WTC11 (cell line): ENCODE data around the gene ZNF628. TPM values are rescaled to one million over a fixed set of nuclear protein-coding genes. Genes with fewer than 3 reads are reported as not detected.

Source experiments
- ATAC-seq: fragments of 200-7000 bp; cut with Tn5 transposase; 2 replicates; pipeline ENCODE4 v1.10.0; 2021; ENCODE audit warnings: mild to moderate bottlenecking, moderate library complexity
- CTCF ChIA-PET: fragments of 300-600 bp; sonication (Branson Sonifier 250); formaldehyde crosslinking; loops from one replicate; lab custom pipeline; 2021; ENCODE audit warnings: antibody characterized with exemption; lab: Charles Lee
- POLR2A ChIA-PET: fragments of 350-600 bp; sonication (Branson Sonifier 250); formaldehyde crosslinking; loops from one replicate; lab custom pipeline; 2021; ENCODE audit warnings: antibody characterized with exemption; lab: Charles Lee
- DNase-seq: peaks from one replicate; pipeline ENCODE4 v3.0.0; 2021; ENCODE audit warnings: low spot score
- H3K27ac Mint-ChIP-seq: 2 replicates; pipeline ENCODE4 v1.8.0; 2021; ENCODE audit warnings: mixed read lengths
- H3K27me3 Mint-ChIP-seq: 2 replicates; pipeline ENCODE4 v1.8.0; 2021; ENCODE audit warnings: low read depth, mild to moderate bottlenecking, moderate library complexity, mixed read lengths
- H3K36me3 Mint-ChIP-seq: 2 replicates; pipeline ENCODE4 v1.8.0; 2021; ENCODE audit warnings: mixed read lengths
- H3K4me1 Mint-ChIP-seq: 2 replicates; pipeline ENCODE4 v1.8.0; 2022; ENCODE audit warnings: mixed read lengths
- H3K4me3 Mint-ChIP-seq: 2 replicates; pipeline ENCODE4 v1.8.0; 2021; ENCODE audit warnings: mild to moderate bottlenecking, moderate library complexity, mixed read lengths
- H3K9me3 Mint-ChIP-seq: 2 replicates; pipeline ENCODE4 v1.8.0; 2021; ENCODE audit warnings: mixed read lengths
- FOXK1 ChIP-seq: sonication (generic); formaldehyde crosslinking; IDR thresholded peaks from 2 replicates; pipeline ENCODE4 v1.8.0; 2022; ENCODE audit warnings: mild to moderate bottlenecking, moderate library complexity, missing genetic modification reagents
- NFATC4 ChIP-seq: fragments of 250-450 bp; sonication (Bioruptor Pico); IDR thresholded peaks from 2 replicates; pipeline ENCODE4 v1.9.0; 2021; ENCODE audit warnings: mild to moderate bottlenecking
- NR1H2 ChIP-seq: sonication (generic); formaldehyde crosslinking; IDR thresholded peaks from 2 replicates; pipeline ENCODE4 v1.9.0; 2021; ENCODE audit warnings: mild to moderate bottlenecking, moderate library complexity, missing genetic modification reagents
- OVOL2 ChIP-seq: fragments of 250-450 bp; sonication (Bioruptor Pico); IDR thresholded peaks from 2 replicates; pipeline ENCODE4 v1.9.0; 2021; ENCODE audit warnings: mild to moderate bottlenecking, borderline replicate concordance
- TEAD1 ChIP-seq: sonication (generic); formaldehyde crosslinking; IDR thresholded peaks from 2 replicates; pipeline ENCODE4 v1.8.0; 2022; ENCODE audit warnings: mild to moderate bottlenecking, missing genetic modification reagents
- TP53 ChIP-seq: sonication (generic); formaldehyde crosslinking; IDR thresholded peaks from 2 replicates; pipeline ENCODE4 v1.8.1; 2023; ENCODE audit warnings: mild to moderate bottlenecking, missing genetic modification reagents
- ZNF232 ChIP-seq: sonication (generic); formaldehyde crosslinking; IDR thresholded peaks from 2 replicates; pipeline ENCODE4 v1.8.0; 2022; ENCODE audit warnings: mild to moderate bottlenecking, missing genetic modification reagents
- ZNF263 ChIP-seq: sonication (generic); formaldehyde crosslinking; IDR thresholded peaks from 2 replicates; pipeline ENCODE4 v1.8.1; 2022; ENCODE audit warnings: low read depth, mild to moderate bottlenecking, moderate library complexity, missing genetic modification reagents
- total RNA-seq: library from RNA; stranded (reverse); gene quantifications from 3 replicates; pipeline ENCODE4 v1.2.3, GENCODE V29; 2021
- TF ChIP-seq, protein P1 (sequence below): fragments of 250-450 bp; sonication (Bioruptor Pico); IDR thresholded peaks from 2 replicates; pipeline ENCODE4 v2.1.2; 2022; ENCODE audit warnings: mild to moderate bottlenecking, moderate library complexity
- TF ChIP-seq, protein P2 (sequence below): sonication (generic); formaldehyde crosslinking; IDR thresholded peaks from 2 replicates; pipeline ENCODE4 v1.8.0; 2022; ENCODE audit warnings: missing genetic modification reagents
- TF ChIP-seq, protein P3 (sequence below): sonication (generic); formaldehyde crosslinking; IDR thresholded peaks from 2 replicates; pipeline ENCODE4 v1.8.0; 2022; ENCODE audit warnings: mild to moderate bottlenecking, missing genetic modification reagents
- TF ChIP-seq, protein P4 (sequence below): fragments of 250-450 bp; sonication (Bioruptor Pico); IDR thresholded peaks from 2 replicates; pipeline ENCODE4 v1.8.0; 2021; ENCODE audit warnings: mild to moderate bottlenecking
- TF ChIP-seq, protein P5 (sequence below): fragments of 250-450 bp; sonication (Bioruptor Pico); IDR thresholded peaks from 2 replicates; pipeline ENCODE4 v1.9.0; 2021; ENCODE audit warnings: mild to moderate bottlenecking, borderline replicate concordance
- TF ChIP-seq, protein P6 (sequence below): sonication (generic); formaldehyde crosslinking; IDR thresholded peaks from 2 replicates; pipeline ENCODE4 v1.8.1; 2023; ENCODE audit warnings: mild to moderate bottlenecking, missing genetic modification reagents

Gene ZNF628
- total RNA-seq, 1 experiment from 2014 or later = 23.6 TPM

DNA sequence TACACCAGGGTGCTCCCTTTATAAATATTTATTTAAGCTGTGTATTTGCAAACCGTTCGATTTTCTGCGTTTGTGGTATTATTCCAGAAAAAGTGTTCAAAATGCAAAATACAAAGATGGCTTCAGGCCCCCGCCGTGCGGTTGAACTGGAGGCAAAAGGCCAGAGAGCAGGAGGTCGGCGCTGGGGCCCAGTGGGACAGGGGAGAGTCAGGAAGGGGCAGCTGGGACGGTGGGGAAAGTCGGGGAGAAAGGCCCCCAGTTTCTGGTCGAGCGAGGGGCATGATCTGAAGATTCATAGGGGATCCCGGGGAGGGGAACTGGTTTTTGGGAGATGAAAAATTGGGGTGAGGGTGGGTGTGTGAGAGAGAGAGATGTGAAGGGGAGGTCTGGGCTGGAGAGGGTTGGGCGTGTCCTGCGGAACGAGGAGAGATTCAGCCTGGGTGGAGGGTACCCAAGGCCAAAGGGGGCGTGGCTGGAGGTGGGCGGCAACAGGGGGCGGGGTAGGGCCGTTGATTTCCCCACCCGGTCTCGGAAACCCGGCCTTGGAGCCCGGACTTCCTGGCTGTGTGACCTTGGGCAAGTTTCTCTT lies 15.7 kb upstream of the ZNF628 start:
- H3K36me3 Mint-ChIP-seq = peaks cover 8% of the 10 kb centered on the region; the same call in 1 of the 2 replicates
- peaks cover 13% of the 10 kb centered on the region for H3K27me3 Mint-ChIP-seq
- no peaks in the 10 kb centered on the region for H3K9me3 Mint-ChIP-seq
- DNase-seq (peak; percentile 97), ATAC-seq (peak; percentile 56)
- CTCF ChIA-PET = interaction anchor here (2.7 kb wide), 1 partner anchor 44 kb away, joined by 19 read pairs; no protein-coding TSS in a partner anchor
- H3K4me1 Mint-ChIP-seq = peaks cover 40% of the 10 kb centered on the region
- H3K4me3 Mint-ChIP-seq = peak overlapping the region; percentile 84
- POLR2A ChIA-PET = no interaction called here
- H3K27ac Mint-ChIP-seq = peak overlapping the region; percentile 93
- no peak for TF ChIP-seq TEAD1 (CRISPR knock-in tag)
- TF ChIP-seq OVOL2 (CRISPR knock-in tag) = no peak
- TF ChIP-seq, protein P1, sequence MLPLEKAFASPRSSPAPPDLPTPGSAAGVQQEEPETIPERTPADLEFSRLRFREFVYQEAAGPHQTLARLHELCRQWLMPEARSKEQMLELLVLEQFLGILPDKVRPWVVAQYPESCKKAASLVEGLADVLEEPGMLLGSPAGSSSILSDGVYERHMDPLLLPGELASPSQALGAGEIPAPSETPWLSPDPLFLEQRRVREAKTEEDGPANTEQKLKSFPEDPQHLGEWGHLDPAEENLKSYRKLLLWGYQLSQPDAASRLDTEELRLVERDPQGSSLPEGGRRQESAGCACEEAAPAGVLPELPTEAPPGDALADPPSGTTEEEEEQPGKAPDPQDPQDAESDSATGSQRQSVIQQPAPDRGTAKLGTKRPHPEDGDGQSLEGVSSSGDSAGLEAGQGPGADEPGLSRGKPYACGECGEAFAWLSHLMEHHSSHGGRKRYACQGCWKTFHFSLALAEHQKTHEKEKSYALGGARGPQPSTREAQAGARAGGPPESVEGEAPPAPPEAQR (CRISPR knock-in tag) = no peak
- TF ChIP-seq NR1H2 (CRISPR knock-in tag) = no peak
- TF ChIP-seq, protein P2, sequence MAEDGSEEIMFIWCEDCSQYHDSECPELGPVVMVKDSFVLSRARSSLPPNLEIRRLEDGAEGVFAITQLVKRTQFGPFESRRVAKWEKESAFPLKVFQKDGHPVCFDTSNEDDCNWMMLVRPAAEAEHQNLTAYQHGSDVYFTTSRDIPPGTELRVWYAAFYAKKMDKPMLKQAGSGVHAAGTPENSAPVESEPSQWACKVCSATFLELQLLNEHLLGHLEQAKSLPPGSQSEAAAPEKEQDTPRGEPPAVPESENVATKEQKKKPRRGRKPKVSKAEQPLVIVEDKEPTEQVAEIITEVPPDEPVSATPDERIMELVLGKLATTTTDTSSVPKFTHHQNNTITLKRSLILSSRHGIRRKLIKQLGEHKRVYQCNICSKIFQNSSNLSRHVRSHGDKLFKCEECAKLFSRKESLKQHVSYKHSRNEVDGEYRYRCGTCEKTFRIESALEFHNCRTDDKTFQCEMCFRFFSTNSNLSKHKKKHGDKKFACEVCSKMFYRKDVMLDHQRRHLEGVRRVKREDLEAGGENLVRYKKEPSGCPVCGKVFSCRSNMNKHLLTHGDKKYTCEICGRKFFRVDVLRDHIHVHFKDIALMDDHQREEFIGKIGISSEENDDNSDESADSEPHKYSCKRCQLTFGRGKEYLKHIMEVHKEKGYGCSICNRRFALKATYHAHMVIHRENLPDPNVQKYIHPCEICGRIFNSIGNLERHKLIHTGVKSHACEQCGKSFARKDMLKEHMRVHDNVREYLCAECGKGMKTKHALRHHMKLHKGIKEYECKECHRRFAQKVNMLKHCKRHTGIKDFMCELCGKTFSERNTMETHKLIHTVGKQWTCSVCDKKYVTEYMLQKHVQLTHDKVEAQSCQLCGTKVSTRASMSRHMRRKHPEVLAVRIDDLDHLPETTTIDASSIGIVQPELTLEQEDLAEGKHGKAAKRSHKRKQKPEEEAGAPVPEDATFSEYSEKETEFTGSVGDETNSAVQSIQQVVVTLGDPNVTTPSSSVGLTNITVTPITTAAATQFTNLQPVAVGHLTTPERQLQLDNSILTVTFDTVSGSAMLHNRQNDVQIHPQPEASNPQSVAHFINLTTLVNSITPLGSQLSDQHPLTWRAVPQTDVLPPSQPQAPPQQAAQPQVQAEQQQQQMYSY (CRISPR knock-in tag) = no peak
- no peak for TF ChIP-seq FOXK1
- TF ChIP-seq, protein P3, sequence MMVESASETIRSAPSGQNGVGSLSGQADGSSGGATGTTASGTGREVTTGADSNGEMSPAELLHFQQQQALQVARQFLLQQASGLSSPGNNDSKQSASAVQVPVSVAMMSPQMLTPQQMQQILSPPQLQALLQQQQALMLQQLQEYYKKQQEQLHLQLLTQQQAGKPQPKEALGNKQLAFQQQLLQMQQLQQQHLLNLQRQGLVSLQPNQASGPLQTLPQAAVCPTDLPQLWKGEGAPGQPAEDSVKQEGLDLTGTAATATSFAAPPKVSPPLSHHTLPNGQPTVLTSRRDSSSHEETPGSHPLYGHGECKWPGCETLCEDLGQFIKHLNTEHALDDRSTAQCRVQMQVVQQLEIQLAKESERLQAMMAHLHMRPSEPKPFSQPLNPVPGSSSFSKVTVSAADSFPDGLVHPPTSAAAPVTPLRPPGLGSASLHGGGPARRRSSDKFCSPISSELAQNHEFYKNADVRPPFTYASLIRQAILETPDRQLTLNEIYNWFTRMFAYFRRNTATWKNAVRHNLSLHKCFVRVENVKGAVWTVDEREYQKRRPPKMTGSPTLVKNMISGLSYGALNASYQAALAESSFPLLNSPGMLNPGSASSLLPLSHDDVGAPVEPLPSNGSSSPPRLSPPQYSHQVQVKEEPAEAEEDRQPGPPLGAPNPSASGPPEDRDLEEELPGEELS = no peak
- TF ChIP-seq, protein P4, sequence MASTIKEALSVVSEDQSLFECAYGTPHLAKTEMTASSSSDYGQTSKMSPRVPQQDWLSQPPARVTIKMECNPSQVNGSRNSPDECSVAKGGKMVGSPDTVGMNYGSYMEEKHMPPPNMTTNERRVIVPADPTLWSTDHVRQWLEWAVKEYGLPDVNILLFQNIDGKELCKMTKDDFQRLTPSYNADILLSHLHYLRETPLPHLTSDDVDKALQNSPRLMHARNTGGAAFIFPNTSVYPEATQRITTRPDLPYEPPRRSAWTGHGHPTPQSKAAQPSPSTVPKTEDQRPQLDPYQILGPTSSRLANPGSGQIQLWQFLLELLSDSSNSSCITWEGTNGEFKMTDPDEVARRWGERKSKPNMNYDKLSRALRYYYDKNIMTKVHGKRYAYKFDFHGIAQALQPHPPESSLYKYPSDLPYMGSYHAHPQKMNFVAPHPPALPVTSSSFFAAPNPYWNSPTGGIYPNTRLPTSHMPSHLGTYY (CRISPR knock-in tag) = no peak
- TF ChIP-seq, protein P5, sequence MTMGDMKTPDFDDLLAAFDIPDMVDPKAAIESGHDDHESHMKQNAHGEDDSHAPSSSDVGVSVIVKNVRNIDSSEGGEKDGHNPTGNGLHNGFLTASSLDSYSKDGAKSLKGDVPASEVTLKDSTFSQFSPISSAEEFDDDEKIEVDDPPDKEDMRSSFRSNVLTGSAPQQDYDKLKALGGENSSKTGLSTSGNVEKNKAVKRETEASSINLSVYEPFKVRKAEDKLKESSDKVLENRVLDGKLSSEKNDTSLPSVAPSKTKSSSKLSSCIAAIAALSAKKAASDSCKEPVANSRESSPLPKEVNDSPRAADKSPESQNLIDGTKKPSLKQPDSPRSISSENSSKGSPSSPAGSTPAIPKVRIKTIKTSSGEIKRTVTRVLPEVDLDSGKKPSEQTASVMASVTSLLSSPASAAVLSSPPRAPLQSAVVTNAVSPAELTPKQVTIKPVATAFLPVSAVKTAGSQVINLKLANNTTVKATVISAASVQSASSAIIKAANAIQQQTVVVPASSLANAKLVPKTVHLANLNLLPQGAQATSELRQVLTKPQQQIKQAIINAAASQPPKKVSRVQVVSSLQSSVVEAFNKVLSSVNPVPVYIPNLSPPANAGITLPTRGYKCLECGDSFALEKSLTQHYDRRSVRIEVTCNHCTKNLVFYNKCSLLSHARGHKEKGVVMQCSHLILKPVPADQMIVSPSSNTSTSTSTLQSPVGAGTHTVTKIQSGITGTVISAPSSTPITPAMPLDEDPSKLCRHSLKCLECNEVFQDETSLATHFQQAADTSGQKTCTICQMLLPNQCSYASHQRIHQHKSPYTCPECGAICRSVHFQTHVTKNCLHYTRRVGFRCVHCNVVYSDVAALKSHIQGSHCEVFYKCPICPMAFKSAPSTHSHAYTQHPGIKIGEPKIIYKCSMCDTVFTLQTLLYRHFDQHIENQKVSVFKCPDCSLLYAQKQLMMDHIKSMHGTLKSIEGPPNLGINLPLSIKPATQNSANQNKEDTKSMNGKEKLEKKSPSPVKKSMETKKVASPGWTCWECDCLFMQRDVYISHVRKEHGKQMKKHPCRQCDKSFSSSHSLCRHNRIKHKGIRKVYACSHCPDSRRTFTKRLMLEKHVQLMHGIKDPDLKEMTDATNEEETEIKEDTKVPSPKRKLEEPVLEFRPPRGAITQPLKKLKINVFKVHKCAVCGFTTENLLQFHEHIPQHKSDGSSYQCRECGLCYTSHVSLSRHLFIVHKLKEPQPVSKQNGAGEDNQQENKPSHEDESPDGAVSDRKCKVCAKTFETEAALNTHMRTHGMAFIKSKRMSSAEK = no peak
- no peak for TF ChIP-seq NFATC4 (CRISPR knock-in tag)
- TF ChIP-seq ZNF232 = no peak
- no peak for TF ChIP-seq ZNF263 (CRISPR knock-in tag)
- TF ChIP-seq, protein P6, sequence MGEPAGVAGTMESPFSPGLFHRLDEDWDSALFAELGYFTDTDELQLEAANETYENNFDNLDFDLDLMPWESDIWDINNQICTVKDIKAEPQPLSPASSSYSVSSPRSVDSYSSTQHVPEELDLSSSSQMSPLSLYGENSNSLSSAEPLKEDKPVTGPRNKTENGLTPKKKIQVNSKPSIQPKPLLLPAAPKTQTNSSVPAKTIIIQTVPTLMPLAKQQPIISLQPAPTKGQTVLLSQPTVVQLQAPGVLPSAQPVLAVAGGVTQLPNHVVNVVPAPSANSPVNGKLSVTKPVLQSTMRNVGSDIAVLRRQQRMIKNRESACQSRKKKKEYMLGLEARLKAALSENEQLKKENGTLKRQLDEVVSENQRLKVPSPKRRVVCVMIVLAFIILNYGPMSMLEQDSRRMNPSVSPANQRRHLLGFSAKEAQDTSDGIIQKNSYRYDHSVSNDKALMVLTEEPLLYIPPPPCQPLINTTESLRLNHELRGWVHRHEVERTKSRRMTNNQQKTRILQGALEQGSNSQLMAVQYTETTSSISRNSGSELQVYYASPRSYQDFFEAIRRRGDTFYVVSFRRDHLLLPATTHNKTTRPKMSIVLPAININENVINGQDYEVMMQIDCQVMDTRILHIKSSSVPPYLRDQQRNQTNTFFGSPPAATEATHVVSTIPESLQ (CRISPR knock-in tag) = no peak
- no peak for TF ChIP-seq TP53 (CRISPR knock-in tag)
